Activated T-helper 9 cell treated with anti-CD3 and anti-CD28 coated beads, Interleukin-2, amount 50 U/mL, for 16 hours (primary cell): ENCODE data around the gene FGR.

ENCODE experiments used
- DNase-seq: peaks from one replicate; pipeline ENCODE4 v3.0.0-alpha.2; 2020; ENCODE audit warnings: low read depth

FGR gene

DNA sequence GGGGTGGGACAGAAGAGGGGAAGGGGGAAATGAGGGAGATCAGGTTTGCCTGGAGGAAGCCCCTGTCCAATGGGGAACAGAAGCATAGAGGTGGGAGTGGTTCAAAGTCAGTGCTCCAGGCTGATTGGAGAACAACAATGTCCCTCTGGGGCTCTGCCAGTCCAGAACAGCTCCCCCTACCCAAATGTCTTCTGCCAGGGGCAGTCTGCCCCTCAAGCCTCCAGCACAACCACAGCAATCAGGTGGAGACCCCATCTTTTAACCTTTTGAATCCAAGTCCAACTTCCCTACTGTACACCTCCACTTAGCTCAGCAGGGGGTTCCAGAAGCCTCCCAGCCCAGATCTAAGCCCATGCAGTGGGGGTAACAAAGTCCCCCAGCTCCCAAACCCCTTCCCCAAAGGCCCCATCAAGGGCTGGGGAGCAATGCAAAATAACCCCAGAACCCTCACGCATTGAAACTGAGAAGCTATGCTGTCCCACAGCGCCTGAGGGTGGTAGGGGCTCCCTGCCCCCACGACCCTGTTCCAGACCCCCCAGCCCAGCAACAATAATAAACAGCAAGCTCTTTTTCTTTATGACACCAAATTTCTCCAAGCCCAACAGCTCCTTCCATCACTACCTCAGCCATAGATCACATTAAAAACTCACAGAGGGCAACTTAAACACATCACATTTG, 34.3 kb downstream of the FGR start:
- DNase-seq = no peak

DNA sequence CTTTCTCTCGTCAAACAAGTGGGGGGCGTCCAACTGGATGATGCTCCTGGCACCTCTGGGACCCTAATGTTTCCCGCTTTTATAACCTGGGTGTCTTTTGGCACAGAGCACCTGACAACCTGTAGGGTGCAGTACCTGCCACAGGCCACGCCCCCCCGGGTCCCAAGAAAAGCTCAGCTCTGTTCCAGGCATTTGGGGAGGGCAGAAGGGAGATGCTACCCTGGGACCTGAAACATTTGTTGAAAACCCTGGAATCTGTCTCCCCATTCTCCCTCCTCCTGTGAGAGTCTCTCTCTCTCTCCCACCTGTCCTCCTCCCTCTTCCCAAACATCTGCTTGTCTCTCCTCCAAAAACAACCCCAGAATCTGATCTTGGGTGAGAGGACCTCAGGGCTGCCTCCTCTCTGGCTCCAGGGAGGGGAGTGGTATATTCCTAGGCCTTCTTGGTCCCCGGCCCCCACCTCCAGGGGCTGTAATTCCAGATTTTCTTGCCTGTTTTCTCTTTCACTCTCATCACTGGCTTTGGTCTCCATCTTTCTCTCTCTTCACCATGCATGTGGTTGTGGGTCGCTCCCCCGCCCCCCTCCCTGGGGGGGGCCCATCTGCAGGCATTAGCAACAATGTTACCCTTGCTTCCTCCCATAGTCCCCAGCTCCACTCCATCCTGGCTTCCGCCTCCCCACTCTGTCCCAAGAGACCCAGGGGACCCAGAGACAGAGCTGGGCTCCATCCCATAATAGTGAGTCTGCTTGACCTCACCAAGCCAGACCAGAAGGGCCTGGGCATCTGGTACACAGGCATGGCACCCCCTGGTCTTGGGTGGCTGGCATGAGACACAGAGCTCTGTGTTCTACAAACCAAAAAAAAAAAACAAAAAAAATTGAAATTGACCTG, 35.1 kb downstream of the FGR start:
- DNase-seq = no peak

DNA sequence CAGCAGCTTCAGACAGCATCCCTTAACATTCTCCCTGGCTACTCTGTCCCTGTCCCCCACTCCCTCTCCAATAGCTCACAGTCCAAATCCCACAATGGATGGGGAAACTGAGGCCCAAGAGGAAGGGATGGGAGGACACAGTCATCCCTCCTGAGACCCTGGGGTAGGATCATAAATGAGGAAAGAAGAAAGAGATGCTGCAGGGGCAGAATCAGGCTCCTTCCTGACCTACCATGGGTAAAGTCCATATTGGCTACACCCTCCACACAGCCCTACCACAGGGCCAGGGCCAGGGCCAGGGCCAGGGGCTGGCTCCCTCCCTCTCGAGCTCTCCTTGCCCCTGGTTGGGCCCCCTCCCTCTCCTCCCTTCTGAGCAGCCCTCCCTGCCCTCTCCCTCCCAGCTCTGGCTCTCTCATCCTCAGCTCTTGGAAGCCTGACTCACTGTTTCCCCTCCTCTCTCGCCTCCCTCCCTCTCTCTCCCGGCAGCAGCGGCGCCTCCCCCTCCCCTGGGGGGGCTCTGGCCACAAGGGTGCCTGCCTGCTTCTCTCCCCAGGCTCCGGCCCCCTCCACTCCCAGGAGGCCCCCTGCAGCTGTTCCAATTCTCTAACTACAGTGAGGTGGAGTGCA, 36.0 kb downstream of the FGR start:
- no peak for DNase-seq

DNA sequence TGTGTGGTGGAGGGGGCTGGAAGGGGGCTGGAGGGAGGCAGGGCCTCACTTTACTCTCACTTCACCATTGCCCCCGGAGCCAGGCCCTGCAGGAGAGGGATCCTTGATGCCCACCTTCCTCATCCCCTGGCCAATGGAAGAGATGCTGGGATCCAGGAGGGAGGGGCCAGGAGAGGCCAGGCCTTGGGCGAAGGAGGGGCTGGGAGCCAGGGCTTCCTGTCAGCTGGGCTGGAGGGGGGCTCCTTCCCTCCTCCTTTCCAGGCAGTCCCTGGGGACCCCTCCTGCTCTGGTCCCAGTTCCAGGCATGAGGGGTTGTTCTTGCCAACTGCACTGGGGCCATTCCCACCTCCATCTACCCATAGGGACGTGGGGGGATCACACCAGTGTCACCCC, 36.7 kb downstream of the FGR start:
- no peak for DNase-seq

DNA sequence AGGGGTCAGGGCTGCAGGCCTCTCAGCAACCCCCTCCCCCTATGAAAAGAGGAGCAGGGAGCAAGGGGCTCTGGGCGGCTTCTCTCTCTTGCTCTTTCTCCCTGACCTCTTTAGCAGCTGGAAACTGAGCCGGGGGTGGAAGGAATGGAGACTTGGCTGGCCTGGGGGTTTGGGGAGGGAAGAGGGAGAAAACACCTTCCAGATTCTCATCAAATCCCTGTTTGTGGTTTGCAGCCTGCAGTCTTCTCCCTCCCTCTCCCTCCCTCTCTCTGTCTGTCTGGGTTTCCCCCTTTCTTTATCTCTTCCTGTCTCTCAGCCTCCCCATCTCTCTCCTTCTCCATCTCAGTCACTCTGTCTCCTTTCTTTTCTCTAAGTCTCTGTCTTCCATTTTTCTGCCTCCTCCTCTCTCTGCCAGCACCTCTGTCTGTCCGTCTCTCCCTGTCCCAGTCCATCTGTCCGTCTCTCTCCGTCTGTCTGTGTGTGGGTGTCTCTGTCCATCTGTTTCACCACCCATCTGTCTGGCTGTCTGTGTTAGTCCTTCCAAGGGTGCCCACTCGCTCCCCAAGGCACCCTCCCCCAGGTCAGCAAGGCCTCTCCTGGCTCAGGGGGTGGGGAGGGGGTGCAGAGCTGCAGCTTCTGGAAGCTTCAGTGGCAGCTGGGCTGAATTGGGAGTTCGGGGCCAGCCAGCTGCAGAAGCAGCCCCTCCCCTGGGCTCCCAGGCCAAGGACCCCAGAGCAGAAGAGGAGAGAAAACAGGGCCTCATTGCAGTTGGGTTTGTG, 37.3 kb downstream of the FGR start:
- DNase-seq = no peak

DNA sequence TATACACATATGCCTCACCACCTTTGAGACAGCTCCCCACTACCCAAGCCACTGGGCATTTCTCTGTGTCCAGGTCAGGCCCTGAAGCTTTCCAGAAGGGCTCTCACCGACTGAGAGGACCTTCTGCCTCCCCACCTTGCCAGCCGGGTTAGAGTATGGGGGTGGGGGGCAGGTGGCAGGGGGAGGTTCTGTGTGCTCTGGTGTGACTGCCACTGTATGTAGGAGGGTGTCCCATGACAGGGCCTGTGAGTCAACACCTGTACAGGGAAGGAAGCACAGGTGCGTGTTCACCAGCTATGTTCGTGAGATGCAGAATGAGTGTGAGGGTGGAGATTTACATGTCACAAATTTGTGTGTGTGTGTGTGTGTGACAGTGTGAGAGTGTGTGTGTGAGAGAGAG, 38.0 kb downstream of the FGR start:
- no peak for DNase-seq

DNA sequence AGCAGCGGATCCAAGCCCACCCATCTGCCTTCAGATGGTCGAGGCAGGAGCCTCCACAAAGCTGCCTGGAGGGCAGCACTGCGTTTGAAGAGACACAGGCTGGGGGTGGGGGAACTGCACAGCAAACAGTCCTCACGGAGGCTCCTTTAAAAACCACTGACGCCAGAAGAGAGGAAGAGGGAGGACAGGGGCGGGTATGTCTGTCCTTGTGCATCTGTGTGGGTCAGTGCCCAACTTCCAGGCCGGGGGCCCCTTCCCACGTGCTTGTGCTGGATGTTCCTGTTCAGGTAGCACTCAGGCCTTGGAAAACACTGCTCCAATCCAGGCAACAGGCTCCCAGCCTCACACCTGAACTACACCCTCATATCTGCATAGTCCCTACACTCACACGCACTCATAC, 38.7 kb downstream of the FGR start:
- no peak for DNase-seq

DNA sequence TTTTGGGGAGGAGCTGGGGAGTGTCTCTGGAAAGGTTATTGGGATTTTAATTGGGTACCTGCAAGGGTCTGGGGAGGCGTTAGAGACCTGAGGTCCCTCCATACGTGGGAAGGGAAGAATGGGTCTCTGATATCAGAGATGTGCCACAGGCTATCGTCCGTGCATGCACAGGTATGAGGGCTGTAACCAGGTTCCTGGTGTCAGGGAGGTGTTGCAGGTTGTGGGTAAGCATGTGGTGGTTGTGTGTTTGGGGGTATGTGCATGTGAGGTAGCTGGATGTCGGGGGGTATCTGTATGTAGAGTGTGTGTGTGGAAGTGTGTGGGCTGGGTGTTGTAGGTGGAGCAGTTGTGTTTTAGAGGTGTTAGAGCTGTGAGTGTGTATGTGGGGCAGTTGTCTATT, 39.4 kb downstream of the FGR start:
- DNase-seq = no peak

DNA sequence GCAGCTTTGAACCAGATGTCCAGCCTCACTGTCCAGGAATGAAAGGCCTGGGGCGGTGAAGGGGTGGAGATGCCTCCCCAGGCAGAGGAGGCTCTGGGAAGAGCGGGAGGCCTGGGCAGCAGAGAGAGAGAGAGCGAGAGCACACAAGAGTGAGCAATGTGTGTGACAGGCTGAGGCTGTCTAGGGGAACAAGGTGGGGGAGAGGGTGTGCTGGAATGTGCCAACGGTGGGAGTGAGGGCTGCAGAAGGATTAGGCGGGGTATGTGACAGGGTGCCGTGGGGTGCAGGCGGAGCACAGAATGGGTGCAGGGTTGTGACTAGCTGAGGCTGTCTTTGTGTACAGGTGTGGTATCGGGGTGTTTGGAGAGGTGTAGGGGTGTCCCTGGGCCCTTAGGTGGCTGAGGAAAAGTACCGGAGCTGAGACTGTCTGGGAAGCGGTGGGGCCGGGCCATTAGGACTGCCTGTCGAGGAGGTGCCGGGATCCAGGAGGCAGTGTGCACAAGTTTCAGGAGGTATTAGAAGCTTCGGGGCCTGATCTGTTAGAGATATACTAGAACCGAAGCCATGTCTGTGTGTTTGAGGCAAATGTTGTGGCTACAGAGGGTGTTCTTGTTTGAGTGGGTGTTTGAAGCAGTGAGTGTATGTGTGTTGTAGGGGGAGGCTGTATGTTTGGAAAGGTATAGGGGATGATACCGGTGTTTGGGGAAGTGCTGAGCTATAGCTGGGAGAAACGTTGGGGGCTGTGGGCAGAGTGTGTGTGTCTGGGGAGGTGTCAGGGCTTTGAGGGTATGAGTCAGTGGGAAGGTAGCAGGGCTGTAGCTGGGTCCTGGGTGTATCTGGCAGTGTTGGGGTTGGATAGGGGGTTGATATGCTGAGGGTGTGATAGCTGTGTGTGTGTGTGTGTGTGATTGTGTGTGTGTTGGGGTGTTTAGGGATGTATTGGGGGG, 40.1 kb downstream of the FGR start:
- no peak for DNase-seq

DNA sequence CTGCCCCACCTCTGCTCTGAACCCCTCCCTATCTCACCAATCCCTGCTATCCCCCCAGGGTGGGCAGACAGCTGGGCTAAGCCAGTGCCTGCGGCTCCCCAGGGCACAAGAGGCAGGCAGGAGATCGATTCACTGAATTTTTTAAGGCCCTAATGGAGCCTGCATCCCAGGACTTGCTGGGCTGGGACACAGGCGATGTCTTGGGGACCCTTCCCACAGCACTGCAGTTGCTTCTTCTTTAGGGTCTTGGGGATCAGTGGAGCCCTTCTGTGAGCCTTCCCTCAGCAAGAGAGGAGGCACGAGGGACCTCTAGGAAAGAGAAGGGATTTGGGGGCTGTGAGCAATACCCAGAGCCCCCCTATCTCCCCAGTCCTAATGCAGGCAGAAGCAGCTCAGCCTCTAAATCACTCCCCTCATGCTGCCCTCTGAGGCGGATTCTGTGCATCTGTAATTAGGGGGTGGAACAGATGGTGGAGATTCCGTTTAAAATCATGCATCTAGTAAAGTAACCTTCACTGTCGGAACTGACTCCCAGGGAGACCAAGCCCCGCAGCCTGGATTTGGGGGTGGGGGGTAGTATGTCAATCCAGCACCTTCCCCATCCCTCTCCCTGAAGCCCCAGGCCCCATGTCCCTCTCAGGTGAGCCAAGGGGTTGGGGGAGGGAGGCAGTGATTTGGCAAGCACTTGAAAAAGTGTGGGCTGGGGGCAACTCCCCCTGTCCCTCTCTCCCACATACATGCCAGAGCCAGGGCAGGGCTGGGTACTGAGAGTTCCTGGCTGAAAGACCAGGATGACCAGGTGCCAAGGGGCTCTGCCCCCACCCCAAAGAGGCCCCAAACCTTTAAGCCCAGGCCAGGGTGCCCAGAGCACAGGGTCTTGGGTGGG, 41.1 kb downstream of the FGR start:
- no peak for DNase-seq

DNA sequence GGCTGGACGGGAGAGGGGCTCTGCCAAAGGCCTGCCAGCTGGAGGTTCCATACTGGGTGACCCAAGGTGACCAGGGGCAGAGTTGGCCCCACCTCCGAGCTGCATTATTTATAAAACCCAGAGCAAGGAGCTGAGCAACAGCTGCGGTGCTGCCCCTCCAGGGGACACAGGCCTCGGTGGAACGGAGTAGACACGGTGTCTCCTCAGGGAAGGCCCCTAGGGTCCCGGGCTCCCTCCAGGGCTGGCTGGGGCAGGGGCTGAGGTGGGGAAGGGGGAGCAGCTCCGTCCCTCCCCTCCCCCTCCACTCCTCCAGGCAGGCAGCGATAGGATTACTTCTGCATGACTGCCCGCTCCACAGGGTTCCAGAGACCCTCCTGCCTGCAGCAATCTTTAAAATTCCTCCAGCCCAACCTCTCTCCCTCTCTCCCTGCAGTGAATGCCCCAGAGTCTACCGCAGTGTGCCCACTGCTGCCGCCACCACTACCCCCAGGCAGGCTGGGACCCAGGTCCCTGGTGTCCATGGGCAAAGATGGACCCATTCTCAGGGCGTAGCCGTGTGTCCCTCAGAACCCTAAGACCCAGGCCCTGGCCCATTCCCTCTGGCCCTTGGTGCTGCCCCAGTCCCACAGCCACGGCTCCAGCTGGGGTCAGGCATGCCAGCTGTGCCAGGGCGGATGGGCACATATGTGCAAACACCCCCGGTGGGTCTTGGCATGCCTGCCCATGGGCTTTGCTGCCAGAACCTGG, 41.9 kb downstream of the FGR start:
- DNase-seq = no peak

DNA sequence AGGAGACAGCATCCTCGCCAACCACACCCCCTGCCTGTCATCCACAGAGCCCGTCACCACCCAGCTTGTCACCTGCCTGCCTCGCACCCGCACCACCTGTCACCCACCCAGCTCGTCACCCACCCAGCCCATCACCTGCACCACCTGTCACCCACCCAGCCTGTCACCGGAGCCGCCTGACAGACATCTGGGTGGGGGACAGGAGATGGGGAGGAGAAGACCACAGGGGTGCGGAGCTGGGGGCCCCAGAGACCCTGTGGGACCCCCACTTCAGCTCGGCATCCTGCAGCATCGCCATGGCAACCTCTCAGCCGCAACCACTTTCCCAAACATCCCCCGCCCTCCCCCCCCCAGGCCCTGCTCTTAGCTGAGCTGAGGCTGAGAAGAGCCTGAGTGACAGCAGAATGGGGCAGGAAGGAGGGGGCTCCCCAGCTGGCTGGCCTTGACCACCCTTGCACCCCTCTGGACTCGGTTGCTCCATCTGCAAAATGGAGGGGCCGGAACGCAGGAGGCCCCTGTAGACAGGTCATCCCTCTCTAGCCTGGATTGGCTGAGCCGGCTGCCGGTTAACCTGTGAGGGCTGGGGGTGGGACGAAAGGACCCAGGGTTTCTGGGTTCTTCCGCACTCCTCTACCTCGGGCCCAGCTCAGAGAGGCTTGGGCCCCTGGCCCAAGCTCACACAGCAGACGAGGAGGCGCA, 42.6 kb downstream of the FGR start:
- DNase-seq = no peak

DNA sequence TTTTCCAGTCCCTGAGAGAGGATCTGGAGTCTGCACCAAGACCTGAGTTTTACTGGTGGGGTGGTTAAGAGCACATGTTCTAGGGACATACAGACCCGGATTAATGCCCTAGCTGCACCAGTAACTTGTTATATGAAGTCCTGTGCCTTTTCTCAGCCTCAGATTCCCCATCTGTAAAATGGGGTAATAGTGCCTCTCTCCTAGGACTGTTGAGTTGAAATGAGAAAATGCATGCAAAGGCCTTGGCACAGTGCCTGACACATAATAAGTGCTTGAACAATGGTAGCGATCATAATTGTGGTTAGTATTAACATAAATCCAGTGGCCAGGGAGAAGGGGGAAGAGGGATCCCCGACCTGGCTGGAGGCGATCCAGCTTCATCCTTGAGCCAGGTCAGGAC, 43.4 kb downstream of the FGR start:
- DNase-seq = no peak

DNA sequence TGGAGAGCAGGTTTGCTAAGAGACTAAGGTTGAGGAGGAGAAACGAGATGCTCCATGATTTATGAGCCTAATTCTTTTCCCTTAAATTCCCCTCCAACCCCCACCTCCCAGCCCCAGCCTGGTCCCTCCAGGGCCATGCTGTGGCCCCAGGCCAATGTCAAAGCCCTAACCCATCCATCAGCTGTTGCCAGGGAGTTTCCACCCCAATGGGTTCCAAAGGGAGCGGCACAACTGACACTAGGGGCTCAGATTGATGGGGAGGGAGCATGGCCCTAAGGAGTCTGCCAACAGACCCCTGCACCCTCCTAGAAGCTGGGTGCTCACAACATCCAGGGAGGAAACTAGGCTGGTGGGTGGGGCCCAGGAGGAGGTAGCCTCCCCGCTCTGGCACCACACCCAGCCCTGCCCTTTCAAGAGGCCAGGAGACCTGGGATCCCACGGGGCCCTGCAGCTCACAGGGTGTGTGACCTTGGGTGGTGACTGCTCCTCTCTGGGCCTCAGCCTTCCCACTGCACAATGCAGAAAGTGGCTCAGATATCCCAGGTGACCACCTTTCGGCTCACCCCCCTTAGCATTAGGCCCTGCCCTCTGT, 44.0 kb downstream of the FGR start:
- DNase-seq = no peak

DNA sequence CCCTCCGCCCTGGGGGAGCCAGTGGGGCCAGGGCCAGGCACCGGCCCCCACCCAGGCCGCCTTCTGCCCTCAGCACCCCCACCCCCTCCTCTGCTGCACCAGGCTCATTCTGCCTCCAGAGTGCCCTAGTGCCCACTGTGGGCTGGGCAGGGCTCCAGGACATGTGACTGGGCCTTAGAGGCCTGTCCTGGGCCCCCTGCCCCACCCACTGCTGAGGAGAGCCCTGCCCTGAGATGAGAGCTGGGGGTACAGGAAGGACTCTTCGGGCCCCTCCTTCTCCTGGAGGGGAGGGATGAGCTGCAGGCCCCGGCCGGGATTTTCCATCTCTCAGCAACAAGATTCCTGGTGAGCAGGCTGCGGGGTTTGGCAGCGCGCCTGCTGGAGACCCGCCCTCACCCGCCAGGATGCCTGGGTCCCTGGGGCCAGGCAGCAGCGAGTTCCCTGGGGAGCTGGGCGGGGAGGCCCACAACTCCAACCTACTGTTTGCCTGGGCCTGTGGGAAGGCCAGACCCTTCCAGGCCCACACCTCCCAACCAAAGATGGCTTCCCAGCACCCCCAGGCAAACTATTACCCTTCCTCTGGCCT, 45.1 kb downstream of the FGR start:
- no peak for DNase-seq

DNA sequence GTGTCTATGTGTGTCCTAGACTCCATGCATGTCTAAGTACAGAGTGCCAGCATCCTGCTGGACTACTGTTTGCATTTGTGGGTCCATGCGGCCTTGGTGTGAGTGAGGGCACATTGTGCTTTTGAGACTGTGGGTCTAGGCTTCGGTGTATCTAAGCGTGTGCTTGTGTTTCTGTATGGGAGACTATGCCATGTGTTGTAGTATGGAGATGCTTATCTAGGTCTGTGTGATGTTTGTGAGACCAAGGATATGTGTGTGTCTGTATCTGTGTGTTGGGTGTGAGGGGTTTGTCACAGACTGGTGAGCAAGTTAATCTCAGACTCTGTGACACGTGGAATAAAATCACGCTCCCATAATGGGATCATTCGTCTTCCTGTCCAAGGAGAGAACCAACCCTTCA, 45.5 kb downstream of the FGR start:
- DNase-seq = no peak

DNA sequence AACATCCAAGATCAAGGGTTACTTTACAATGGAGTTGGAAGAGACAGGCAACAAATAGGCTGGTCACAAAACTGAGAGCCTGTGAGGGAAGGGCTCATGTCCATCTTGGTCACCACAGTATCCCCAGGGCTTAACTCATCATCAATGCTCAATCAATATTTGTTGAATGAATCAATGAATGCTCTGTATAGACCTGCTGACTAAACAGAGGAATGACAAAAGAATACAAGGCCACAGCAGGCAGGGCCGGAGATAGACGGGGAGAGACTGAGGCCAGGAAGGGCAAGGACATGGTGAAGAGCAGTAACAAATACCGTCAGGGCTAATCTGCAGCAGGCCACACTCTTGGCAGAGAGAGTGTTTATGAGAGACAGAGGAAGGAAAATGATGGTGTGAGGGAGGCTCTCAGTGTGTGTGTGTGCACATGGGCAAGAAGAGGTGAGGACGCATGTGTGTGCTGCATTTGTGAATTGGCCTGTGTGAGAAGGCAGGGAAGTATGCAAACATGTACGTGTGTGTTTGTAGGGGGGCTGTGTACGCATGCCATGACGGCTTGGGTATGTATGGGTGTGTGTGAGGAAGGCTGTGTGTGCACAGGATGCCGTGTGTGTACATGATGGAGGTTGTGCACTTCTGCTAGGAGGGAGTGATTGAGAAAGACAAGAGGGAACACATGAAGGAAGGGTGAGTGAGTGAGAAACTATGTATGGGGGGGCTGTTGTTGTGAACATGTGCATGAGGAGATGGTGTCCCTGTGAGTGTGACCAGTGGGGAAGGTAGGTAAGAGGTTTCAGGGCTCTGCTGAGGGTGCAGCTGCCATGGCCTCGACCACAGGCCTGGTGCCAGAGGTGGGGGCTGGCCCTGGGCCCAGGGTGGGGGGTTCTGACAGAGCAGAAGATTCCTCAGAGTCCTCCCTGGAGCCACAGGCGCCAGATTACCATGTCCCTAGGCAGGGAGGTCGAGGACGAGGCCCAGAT, 46.4 kb downstream of the FGR start:
- DNase-seq = no peak
